HepG2 (cell line): ENCODE data around the gene SRCAP. TPM values are rescaled to one million over a fixed set of nuclear protein-coding genes. Genes with fewer than 3 reads are reported as not detected.

Experiments used
- ATAC-seq: fragments of 200-7000 bp; cut with Tn5 transposase; 3 replicates; pipeline ENCODE4 v1.9.1; 2020; ENCODE audit warnings: mild to moderate bottlenecking, moderate library complexity
- BruUV-seq: library from RNA; stranded (reverse); fragments of 400-500 nt; replicated peaks from 2 replicates; lab custom pipeline; 2021; lab: Mats Ljungman, UMichigan
- CTCF ChIA-PET: fragments of 300-600 bp; formaldehyde crosslinking; extraction: SDS; loops from one replicate; lab custom pipeline; 2021; ENCODE audit warnings: low total read pairs, inconsistent platforms, low intra/inter-chr PET ratio; lab: Yijun Ruan, JAX
- POLR2A ChIA-PET: fragments of 350-600 bp; sonication (Branson Sonifier 250); formaldehyde crosslinking; loops from one replicate; lab custom pipeline; 2020; ENCODE audit warnings: antibody characterized with exemption, inconsistent platforms; lab: Yijun Ruan, JAX
- DNase-seq: peaks from one replicate; pipeline ENCODE4 v3.0.0-alpha.2; 2015; ENCODE audit warnings: low spot score
- FAIRE-seq: peaks from 3 replicates; lab custom pipeline; 2011; peaks lifted over from hg19 to GRCh38; lab: Jason Lieb, UNC
- H2AFZ ChIP-seq: one replicate; pipeline ENCODE4 v1.6.1; 2011; ENCODE audit warnings: low read length, inconsistent platforms
- H3K27ac ChIP-seq: fragments of 300-600 bp; 3 replicates; pipeline ENCODE4 v1.8.0; 2011; ENCODE audit warnings: mixed run types, mild to moderate bottlenecking, mixed read lengths, low read length, inconsistent platforms; ENCODE audit not compliant: insufficient read depth; ENCODE audit errors: extremely low read length
- H3K27me3 ChIP-seq, 2 experiments: fragments of 200-600 bp in 1 of 2; 2 replicates in 1 of 2; 3 replicates in 1 of 2; pipeline versions ENCODE4 v1.6.0 to v1.8.0; 2011; ENCODE audit warnings: low read length in 2 of 2, mild to moderate bottlenecking in 2 of 2, moderate library complexity in 2 of 2, inconsistent platforms in 1 of 2; ENCODE audit not compliant: insufficient read depth in 2 of 2, control insufficient read depth in 1 of 2
- H3K36me3 ChIP-seq, 2 experiments: fragments of 200-600 bp in 1 of 2; replicated peaks in 1 of 2; 2 replicates in 1 of 2; 3 replicates in 1 of 2; pipeline versions ENCODE4 v1.5.1 to v1.8.0; 2011; ENCODE audit warnings: low read length in 2 of 2, inconsistent platforms in 1 of 2; ENCODE audit not compliant: insufficient read depth in 2 of 2, control insufficient read depth in 1 of 2
- H3K4me1 ChIP-seq: 2 replicates; pipeline ENCODE4 v1.5.1; 2012; ENCODE audit warnings: low read length, inconsistent platforms; ENCODE audit not compliant: insufficient read depth
- H3K4me2 ChIP-seq: 2 replicates; pipeline ENCODE4 v1.6.0; 2011; ENCODE audit warnings: low read depth, low read length, inconsistent platforms
- H3K4me3 ChIP-seq, 3 experiments: fragments of 200-600 bp in 1 of 3; sonication (generic), shearing (Covaris generic) in 1 of 3; replicated peaks in 1 of 3; 2 replicates each; pipeline ENCODE4 v1.5.1; 2011 to 2016; ENCODE audit warnings: low read length in 3 of 3, inconsistent platforms in 2 of 3, low read depth in 2 of 3, mild to moderate bottlenecking in 2 of 3, control low read depth in 1 of 3, mixed read lengths in 1 of 3; ENCODE audit not compliant: insufficient read depth in 1 of 3
- H3K79me2 ChIP-seq: one replicate; pipeline ENCODE4 v1.6.1; 2011; ENCODE audit warnings: low read length, inconsistent platforms; ENCODE audit not compliant: insufficient read depth
- H3K9ac ChIP-seq: 2 replicates; pipeline ENCODE4 v1.6.0; 2011; ENCODE audit warnings: mild to moderate bottlenecking, low read depth, low read length, inconsistent platforms; ENCODE audit not compliant: insufficient read depth
- H3K9me3 ChIP-seq: 2 replicates; pipeline ENCODE4 v1.5.1; 2012; ENCODE audit warnings: mild to moderate bottlenecking, low read length
- H4K20me1 ChIP-seq: 2 replicates; pipeline ENCODE4 v1.6.0; 2011; ENCODE audit warnings: inconsistent platforms, mild to moderate bottlenecking, low read length, moderate library complexity; ENCODE audit not compliant: insufficient read depth
- ATF1 ChIP-seq: IDR thresholded peaks from 2 replicates; pipeline ENCODE4 v1.6.1; 2016; ENCODE audit warnings: mild to moderate bottlenecking, control low read depth
- GFI1 ChIP-seq: sonication (generic); formaldehyde crosslinking; IDR thresholded peaks from 2 replicates; pipeline ENCODE4 v1.5.0; 2020; ENCODE audit warnings: missing genetic modification reagents, mild to moderate bottlenecking, borderline replicate concordance
- MXD4 ChIP-seq: IDR thresholded peaks from 2 replicates; pipeline ENCODE4 v1.6.1; 2016; ENCODE audit warnings: mild to moderate bottlenecking, missing biosample characterization, missing genetic modification reagents
- NR2F1 ChIP-seq, 2 experiments: fragments of 450-650 bp in 1 of 2; formaldehyde crosslinking in 1 of 2; IDR thresholded peaks; 2 replicates each; pipeline versions ENCODE4 v1.5.0 to v1.6.1; 2016 to 2020; ENCODE audit warnings: mild to moderate bottlenecking in 1 of 2, missing compliant biosample characterization in 1 of 2, missing genetic modification reagents in 1 of 2, moderate library complexity in 1 of 2
- PHB2 ChIP-seq: fragments of 450-650 bp; IDR thresholded peaks from 2 replicates; pipeline ENCODE4 v1.6.1; 2018; ENCODE audit not compliant: partially characterized antibody
- POLR2AphosphoS5 ChIP-seq: IDR thresholded peaks from 2 replicates; pipeline ENCODE4 v1.6.1; 2012; ENCODE audit warnings: low read depth, low read length
- SALL1 ChIP-seq: sonication (generic); formaldehyde crosslinking; IDR thresholded peaks from 2 replicates; pipeline ENCODE4 v1.8.0; 2022; ENCODE audit warnings: mild to moderate bottlenecking, missing genetic modification reagents
- SP5 ChIP-seq: IDR thresholded peaks from 2 replicates; pipeline ENCODE4 v1.6.1; 2016; ENCODE audit warnings: low read depth, borderline replicate concordance
- XBP1 ChIP-seq: sonication (generic); formaldehyde crosslinking; IDR thresholded peaks from 2 replicates; pipeline ENCODE4 v1.5.0; 2020; ENCODE audit warnings: missing genetic modification reagents
- ZBTB42 ChIP-seq: sonication (generic); formaldehyde crosslinking; IDR thresholded peaks from 2 replicates; pipeline ENCODE4 v1.5.0; 2020; ENCODE audit warnings: mild to moderate bottlenecking, missing genetic modification reagents
- ZBTB7B ChIP-seq: sonication (generic); formaldehyde crosslinking; IDR thresholded peaks from 2 replicates; pipeline ENCODE4 v1.4.0; 2020; ENCODE audit warnings: missing genetic modification reagents
- ZFX ChIP-seq: sonication (generic); formaldehyde crosslinking; IDR thresholded peaks from 2 replicates; pipeline ENCODE4 v1.4.0; 2020; ENCODE audit warnings: mild to moderate bottlenecking, low read depth, missing genetic modification reagents, moderate library complexity
- ZNF138 ChIP-seq: sonication (generic); formaldehyde crosslinking; IDR thresholded peaks from 2 replicates; pipeline ENCODE4 v1.5.0; 2020; ENCODE audit warnings: mild to moderate bottlenecking, low read depth, missing genetic modification reagents
- ZNF143 ChIP-seq: sonication (generic); formaldehyde crosslinking; IDR thresholded peaks from 2 replicates; pipeline ENCODE4 v1.4.0; 2020; ENCODE audit warnings: missing genetic modification reagents
- ZNF160 ChIP-seq: sonication (generic); formaldehyde crosslinking; IDR thresholded peaks from 2 replicates; pipeline ENCODE4 v1.8.0; 2022; ENCODE audit warnings: mild to moderate bottlenecking, inconsistent platforms, missing genetic modification reagents
- ZNF337 ChIP-seq: sonication (generic); formaldehyde crosslinking; IDR thresholded peaks from 2 replicates; pipeline ENCODE4 v1.5.1; 2020; ENCODE audit warnings: missing genetic modification reagents, low read depth, mild to moderate bottlenecking, borderline replicate concordance
- ZNF569 ChIP-seq: sonication (generic); formaldehyde crosslinking; IDR thresholded peaks from 2 replicates; pipeline ENCODE4 v1.5.0; 2020; ENCODE audit warnings: mild to moderate bottlenecking, missing genetic modification reagents, moderate library complexity, borderline replicate concordance
- ZNF768 ChIP-seq: sonication (generic); formaldehyde crosslinking; IDR thresholded peaks from 2 replicates; pipeline ENCODE4 v1.4.0; 2020; ENCODE audit warnings: missing genetic modification reagents
- ZNF790 ChIP-seq: sonication (generic); formaldehyde crosslinking; IDR thresholded peaks from 2 replicates; pipeline ENCODE4 v1.8.0; 2022; ENCODE audit warnings: missing genetic modification reagents, mild to moderate bottlenecking, borderline replicate concordance
- ZSCAN29 ChIP-seq: sonication (generic); formaldehyde crosslinking; conservative IDR thresholded peaks from 2 replicates; pipeline ENCODE4 v1.4.0; 2020; ENCODE audit warnings: mild to moderate bottlenecking, missing genetic modification reagents
- WGBS: methylation state at CpG from one replicate; pipeline ENCODE4 v1.1.6; 2017; ENCODE audit warnings: low lambda C conversion rate; 5-methylcytosine and 5-hydroxymethylcytosine counted together
- in situ Hi-C: cut with HindIII; loops from 2 replicates; pipeline ENCODE4 v1.10.0; 2017; ENCODE audit warnings: low pct_unique_long_range_greater_than_20kb; ENCODE audit not compliant: extremely low pct_ligation_motif_present
- intact Hi-C: fragments of 100-400 bp; cut with micrococcal nuclease; formaldehyde crosslinking; loops from one replicate; pipeline ENCODE4 v1.10.0; 2022; ENCODE audit not compliant: unreplicated experiment
- polyA plus RNA-seq, 8 experiments: library from polyadenylated mRNA; depleted of rRNA in 3 of 8; stranded (reverse) in 7 of 8; unstranded in 1 of 8; fragments of >200 nt; fragmentation: Illumina TruSeq in 4 of 8; extraction: Trizol in 4 of 8; gene quantifications; 2 replicates each; pipeline versions ENCODE4 v1.2.1 to v1.2.3, GENCODE V29; 2011 to 2016; ENCODE audit warnings: low read depth in 4 of 8, missing spikeins in 1 of 8, mixed read lengths in 1 of 8; ENCODE audit not compliant: insufficient read depth in 1 of 8
- total RNA-seq, 5 experiments: library from RNA; depleted of rRNA; stranded (reverse); fragments of >200 nt; fragmentation: Illumina TruSeq; extraction: Trizol; gene quantifications; 2 replicates each; pipeline ENCODE4 v1.2.3, GENCODE V29; 2016; ENCODE audit warnings: low read depth in 1 of 5
- TF ChIP-seq, protein P1 (sequence below): IDR thresholded peaks from 2 replicates; pipeline ENCODE4 v1.6.1; 2016
- TF ChIP-seq, protein P2 (sequence below): sonication (generic); formaldehyde crosslinking; IDR thresholded peaks from 2 replicates; pipeline ENCODE4 v1.4.0; 2020; ENCODE audit warnings: missing genetic modification reagents

SRCAP gene
- total and polyA plus RNA-seq, 2 of the 13 experiments (the other 11 are each of a cell fraction or from before 2014, with no cell fraction given): 4.9 to 9.0 TPM

DNA sequence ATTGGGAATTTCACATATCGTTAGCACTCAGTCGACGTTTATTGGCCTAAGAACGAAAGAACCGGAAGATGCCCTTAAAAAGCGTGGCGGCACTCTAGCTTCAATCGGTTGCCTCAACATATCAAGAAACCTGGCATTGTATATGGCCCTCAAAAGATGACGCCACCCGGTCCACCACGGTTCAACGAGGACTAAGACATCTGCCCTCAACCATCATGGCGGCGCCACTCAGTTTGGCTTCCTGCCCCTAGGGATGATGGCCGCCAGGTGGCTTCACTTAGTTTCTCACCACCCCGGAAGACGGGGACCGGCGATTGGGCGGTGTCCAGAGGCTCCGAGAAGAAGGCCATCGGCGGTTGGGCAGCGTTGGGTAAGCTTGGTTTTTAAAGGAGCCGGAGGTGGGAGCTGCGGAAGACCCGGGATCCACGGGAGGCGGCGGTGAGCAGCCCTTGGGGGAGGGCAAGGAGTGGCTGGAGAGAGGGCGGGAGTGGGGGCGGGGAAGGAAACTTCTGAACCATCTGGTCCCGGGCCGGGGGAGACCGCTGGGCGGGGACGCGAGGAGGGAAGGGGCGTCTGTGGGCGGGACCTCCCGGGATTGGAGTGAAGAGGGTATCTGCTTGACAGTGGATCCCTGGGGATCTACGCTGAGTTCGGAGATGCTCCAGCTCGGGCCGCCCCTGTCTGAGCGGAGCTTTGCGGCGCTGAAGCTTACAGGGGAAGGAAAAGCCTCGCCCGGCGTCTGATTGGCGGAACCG, 48.4 kb upstream of the SRCAP start, which contains the start of gene PRR14:
Gene PRR14 (plus strand): TSS at position 592 of the 755 bp plus-strand sequence. CDS start 686 bp downstream, outside the sequence.
- peak within 1 kb of the TSS; percentile 45 for H2AFZ ChIP-seq
- no peaks in the 10 kb centered on the region for H3K9me3 ChIP-seq
- 14% methylated on average over 49 of the region's 53 CpGs for WGBS
- ATAC-seq (peak; percentile 87), FAIRE-seq (peak; percentile 90), DNase-seq (peak; percentile 99)
- ChIA-PET CTCF (no interaction called here), POLR2A (interaction anchor here (0.6 to 2.2 kb wide), 12 partner anchors 8 to 269 kb away, joined by 3 to 18 read pairs (median 4); partner anchors contain the start of genes FBRS, ZNF689, ZNF747 and ZNF764)
- no TSS peak for BruUV-seq
- peaks cover 18% of the 10 kb centered on the region for H3K4me1 ChIP-seq
- intact Hi-C loops (loop anchor here (2.0 to 10.0 kb wide), 4 partner anchors 16 to 566 kb away; partner anchors contain the start of gene ZNF768), in situ Hi-C loops (loop anchor here (25.0 kb wide), 1 partner anchor 838 kb away; the partner anchor contains the start of genes MAZ, MVP, PAGR1 and PRRT2)
- H3K27me3 ChIP-seq: no peaks in the 10 kb centered on the region; a peak in 1 of 5 replicates
- H3K4me3 ChIP-seq: peak within 1 kb of the TSS; percentile 79 to 100 (median 95)
- H3K79me2 ChIP-seq: peaks cover 5% of the 10 kb centered on the region
- H4K20me1 ChIP-seq: no peaks in the 10 kb centered on the region
- peak within 1 kb of the TSS; percentile 89 for H3K9ac ChIP-seq
- peak within 1 kb of the TSS; percentile 88 for H3K27ac ChIP-seq
- peak within 1 kb of the TSS; percentile 99 for H3K4me2 ChIP-seq
- peaks cover 4 to 24% of the 10 kb centered on the region in 2 experiments; a peak in 4 of 5 replicates for H3K36me3 ChIP-seq
- no peak for TF ChIP-seq PHB2
- TF ChIP-seq ZNF143 (CRISPR knock-in tag): peak; percentile 80
- no peak for TF ChIP-seq MXD4 (CRISPR knock-in tag)
- TF ChIP-seq ZNF337 (CRISPR knock-in tag): peak; percentile 49; the same call in 1 of the 2 replicates
- peak; percentile 88 for TF ChIP-seq ATF1 (CRISPR knock-in tag)
- peak; percentile 48 for TF ChIP-seq POLR2AphosphoS5
- peak; percentile 88; the same call in 1 of the 2 replicates for TF ChIP-seq ZNF790 (CRISPR knock-in tag)
- TF ChIP-seq, protein P1, sequence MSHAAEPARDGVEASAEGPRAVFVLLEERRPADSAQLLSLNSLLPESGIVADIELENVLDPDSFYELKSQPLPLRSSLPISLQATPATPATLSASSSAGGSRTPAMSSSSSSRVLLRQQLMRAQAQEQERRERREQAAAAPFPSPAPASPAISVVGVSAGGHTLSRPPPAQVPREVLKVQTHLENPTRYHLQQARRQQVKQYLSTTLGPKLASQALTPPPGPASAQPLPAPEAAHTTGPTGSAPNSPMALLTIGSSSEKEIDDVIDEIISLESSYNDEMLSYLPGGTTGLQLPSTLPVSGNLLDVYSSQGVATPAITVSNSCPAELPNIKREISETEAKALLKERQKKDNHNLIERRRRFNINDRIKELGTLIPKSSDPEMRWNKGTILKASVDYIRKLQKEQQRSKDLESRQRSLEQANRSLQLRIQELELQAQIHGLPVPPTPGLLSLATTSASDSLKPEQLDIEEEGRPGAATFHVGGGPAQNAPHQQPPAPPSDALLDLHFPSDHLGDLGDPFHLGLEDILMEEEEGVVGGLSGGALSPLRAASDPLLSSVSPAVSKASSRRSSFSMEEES (CRISPR knock-in tag): peak; percentile 12; the same call in 1 of the 2 replicates
- TF ChIP-seq XBP1: no peak
- TF ChIP-seq ZNF569 (CRISPR knock-in tag): no peak
- TF ChIP-seq SP5 (CRISPR knock-in tag): peak; percentile 61; the same call in 1 of the 2 replicates
- peak; percentile 65 for TF ChIP-seq ZFX
- TF ChIP-seq, protein P2, sequence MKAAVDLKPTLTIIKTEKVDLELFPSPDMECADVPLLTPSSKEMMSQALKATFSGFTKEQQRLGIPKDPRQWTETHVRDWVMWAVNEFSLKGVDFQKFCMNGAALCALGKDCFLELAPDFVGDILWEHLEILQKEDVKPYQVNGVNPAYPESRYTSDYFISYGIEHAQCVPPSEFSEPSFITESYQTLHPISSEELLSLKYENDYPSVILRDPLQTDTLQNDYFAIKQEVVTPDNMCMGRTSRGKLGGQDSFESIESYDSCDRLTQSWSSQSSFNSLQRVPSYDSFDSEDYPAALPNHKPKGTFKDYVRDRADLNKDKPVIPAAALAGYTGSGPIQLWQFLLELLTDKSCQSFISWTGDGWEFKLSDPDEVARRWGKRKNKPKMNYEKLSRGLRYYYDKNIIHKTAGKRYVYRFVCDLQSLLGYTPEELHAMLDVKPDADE: no peak
- 0 out of 2 replicates have a peak, but pooled peaks have one; percentile 25 for TF ChIP-seq ZSCAN29
- no peak for TF ChIP-seq ZBTB42 (CRISPR knock-in tag)
- no peak; the same call in 1 of the 2 replicates for TF ChIP-seq ZNF138 (CRISPR knock-in tag)
- peak; percentile 2; the same call in 1 of the 2 replicates for TF ChIP-seq SALL1 (CRISPR knock-in tag)
- peak; percentile 35 for TF ChIP-seq ZBTB7B (CRISPR knock-in tag)
- TF ChIP-seq NR2F1 (CRISPR knock-in tag; IDR thresholded peaks at IDR 0.05): no peak
- TF ChIP-seq ZNF160: no peak
- TF ChIP-seq ZNF768 (CRISPR knock-in tag): no peak
- TF ChIP-seq GFI1 (CRISPR knock-in tag): no peak; the same call in 1 of the 2 replicates
